K562 (cell line): Measurements from ENCODE around the gene SAMD11.
"Not testable (repeated sequence)": the region's sequence is repeated elsewhere in the genome, so short reads cannot be mapped to it uniquely, and the experiment has no call there.

Source experiments
- CTCF ChIP-seq, 3 experiments: IDR thresholded peaks in 2 of 3; conservative IDR thresholded peaks in 1 of 3; 2 replicates each; pipeline ENCODE4 v1.5.1; 2011 to 2012; ENCODE audit warnings: low read length in 3 of 3, mild to moderate bottlenecking in 3 of 3, control low read depth in 2 of 3, improper control_type of control experiment in 1 of 3, inconsistent platforms in 1 of 3, low read depth in 1 of 3, mixed read lengths in 1 of 3, moderate library complexity in 1 of 3; ENCODE audit not compliant: insufficient read depth in 2 of 3
- DNMT1 ChIP-seq: fragments of 450-650 bp; IDR thresholded peaks from 2 replicates; pipeline ENCODE4 v1.6.1; 2016; ENCODE audit warnings: antibody characterized with exemption, mild to moderate bottlenecking
- FOXM1 ChIP-seq, 2 experiments: fragments of 450-650 bp in 1 of 2; sonication (generic) in 1 of 2; formaldehyde crosslinking in 1 of 2; IDR thresholded peaks; 2 replicates each; pipeline versions ENCODE4 v1.6.1 to v1.9.0; 2017 to 2022; ENCODE audit warnings: low read depth in 2 of 2, mild to moderate bottlenecking in 2 of 2, missing genetic modification reagents in 1 of 2, moderate library complexity in 1 of 2
- MED1 ChIP-seq: sonication (generic); formaldehyde crosslinking; IDR thresholded peaks from 2 replicates; pipeline ENCODE4 v1.8.1; 2023; ENCODE audit warnings: missing genetic modification reagents, borderline replicate concordance
- POLR2AphosphoS5 ChIP-seq: IDR thresholded peaks from 2 replicates; pipeline ENCODE4 v1.6.1; 2011; ENCODE audit warnings: mild to moderate bottlenecking, low read depth, low read length, moderate library complexity; ENCODE audit not compliant: control insufficient read depth, insufficient read depth
- RAD21 ChIP-seq, 2 experiments: fragments of 250-450 bp in 1 of 2; fragments of 450-650 bp in 1 of 2; sonication (Bioruptor Pico) in 1 of 2; formaldehyde crosslinking in 1 of 2; IDR thresholded peaks in 1 of 2; conservative IDR thresholded peaks in 1 of 2; 2 replicates each; pipeline versions ENCODE4 v1.4.0 to v1.8.0; 2020 to 2022; ENCODE audit warnings: mild to moderate bottlenecking in 2 of 2, moderate library complexity in 1 of 2
- TBP ChIP-seq: optimal IDR thresholded peaks from 2 replicates; pipeline ENCODE3; 2011; ENCODE audit warnings: low read depth, low read length, improper control_type of control experiment
- TCF7L2 ChIP-seq: fragments of 150-350 bp; IDR thresholded peaks from 2 replicates; pipeline ENCODE4 v1.6.1; 2016; ENCODE audit warnings: low read depth, mild to moderate bottlenecking, low read length, moderate library complexity
- TRIM24 ChIP-seq, 2 experiments: fragments of 450-650 bp; IDR thresholded peaks; 2 replicates each; pipeline ENCODE4 v1.6.1; 2016
- USF2 ChIP-seq: sonication (generic); formaldehyde crosslinking; IDR thresholded peaks from 2 replicates; pipeline ENCODE4 v1.5.0; 2020; ENCODE audit warnings: missing genetic modification reagents
- ZNF445 ChIP-seq: fragments of 250-450 bp; sonication (Bioruptor Pico); IDR thresholded peaks from 2 replicates; pipeline ENCODE4 v1.4.0; 2020; ENCODE audit warnings: low read depth, mild to moderate bottlenecking, moderate library complexity

DNA sequence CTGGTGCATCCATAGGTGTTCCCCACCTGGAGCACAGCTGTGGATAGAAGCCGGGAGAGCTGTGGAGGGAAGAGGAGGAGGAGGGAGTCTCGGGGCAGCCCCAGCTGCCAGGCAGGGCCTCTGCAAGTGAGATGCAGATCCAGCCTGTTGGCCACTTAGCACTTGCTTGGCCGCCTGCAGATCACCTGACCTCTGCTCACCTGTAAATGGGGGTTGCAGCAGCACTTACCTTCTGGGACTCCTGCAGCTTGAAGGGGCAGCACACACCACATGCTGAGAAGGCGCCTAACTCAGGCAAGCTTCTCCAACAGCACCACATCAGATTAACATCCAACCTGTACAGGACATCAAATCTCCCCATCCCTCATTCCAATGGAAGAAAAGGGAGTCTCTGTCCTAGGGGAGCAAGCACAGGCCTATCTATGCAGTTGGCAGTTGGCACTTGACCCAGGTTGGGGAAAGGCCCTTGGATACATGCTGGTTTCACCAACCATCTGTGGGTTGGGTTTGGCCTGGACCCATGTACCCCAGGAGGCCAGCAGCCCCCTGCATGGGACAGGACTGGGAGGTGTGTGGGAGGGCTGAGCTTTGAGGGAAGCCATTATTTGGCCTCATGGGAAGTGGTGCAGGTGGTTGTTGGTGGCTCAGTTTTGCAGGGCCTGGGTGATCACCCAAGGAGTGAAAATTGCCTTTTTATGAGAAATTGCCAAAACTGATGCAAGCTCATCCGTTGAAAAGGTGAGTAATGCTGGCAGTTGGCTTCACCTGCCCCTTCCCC is 46.3 kb upstream of the SAMD11 start:
- TF ChIP-seq POLR2AphosphoS5; MED1 (CRISPR knock-in tag); TBP; CTCF (IDR thresholded peaks at IDR 0.05 in 2 of 3, conservative IDR thresholded peaks at IDR 0.05 in 1 of 3; ENCODE audit: insufficient read depth in 2 of 3, low read depth in 1 of 3, low read length in 3 of 3); USF2 (CRISPR knock-in tag); FOXM1 (IDR thresholded peaks at IDR 0.05; ENCODE audit: low read depth); FOXM1 (CRISPR knock-in tag; IDR thresholded peaks at IDR 0.05; ENCODE audit: low read depth); TRIM24 (IDR thresholded peaks at IDR 0.05); DNMT1; TCF7L2; ZNF445 (CRISPR knock-in tag); RAD21 (CRISPR knock-in tag; conservative IDR thresholded peaks at IDR 0.05 in 1 of 2, IDR thresholded peaks at IDR 0.05 in 1 of 2): not testable (repeated sequence)
